ENCODE data around the gene NTRK3. TPM values are rescaled to one million over a fixed set of nuclear protein-coding genes. Genes with fewer than 3 reads are reported as not detected.
"Not testable (repeated sequence)": the region's sequence is repeated elsewhere in the genome, so short reads cannot be mapped to it uniquely, and the experiment has no call there.

NTRK3 gene
- polyA plus RNA-seq, 1 donor (not counting 4 experiments of a cell fraction or from before 2014, with no cell fraction given), result not detected

DNA sequence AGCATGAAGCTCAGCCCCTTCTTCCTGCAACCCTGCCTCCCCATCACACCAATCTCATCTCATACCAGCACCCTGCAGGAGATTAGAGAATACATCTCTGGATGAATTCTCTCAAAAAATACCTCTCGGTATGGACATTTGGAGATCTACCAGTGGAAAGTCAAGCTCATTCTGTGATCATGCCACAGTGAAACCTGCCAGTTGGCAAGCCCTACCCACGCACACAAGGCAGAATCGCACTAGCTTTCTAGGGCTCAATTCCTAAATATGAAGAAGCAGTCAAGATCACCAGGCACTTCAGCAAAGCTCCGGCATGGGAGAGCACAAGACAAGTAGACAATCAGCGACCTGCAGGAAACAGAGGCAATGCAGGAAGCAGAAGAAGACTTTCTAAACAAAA, 221.2 kb downstream of the NTRK3 start:
- Histone ChIP-seq H3K4me1 (ENCODE audit: control insufficient read depth, extremely low read depth, insufficient read depth, low read length) (no peaks in the 10 kb centered on the region), H4K20me1 (ENCODE audit: control insufficient read depth, extremely low read depth, insufficient read depth, low read length) (no peaks in the 10 kb centered on the region), H3K4me3 (ENCODE audit: control insufficient read depth in 2 of 3, extremely low read depth in 1 of 3, insufficient read depth in 2 of 3, low read depth in 1 of 3, low read length in 3 of 3) (no peak overlapping the region), H3K79me2 (ENCODE audit: control insufficient read depth, insufficient read depth, low read length) (no peaks in the 10 kb centered on the region), H3K9me1 (ENCODE audit: control insufficient read depth, extremely low read depth, insufficient read depth, low read length) (no peaks in the 10 kb centered on the region), H2AFZ (ENCODE audit: control insufficient read depth, low read length) (no peak overlapping the region), H3K27me3 (ENCODE audit: control insufficient read depth, extremely low read depth, insufficient read depth, low read length) (no peaks in the 10 kb centered on the region), H3K9me3 (ENCODE audit: control insufficient read depth, low read depth, low read length) (no peaks in the 10 kb centered on the region), H3K4me2 (ENCODE audit: control insufficient read depth, extremely low read depth, insufficient read depth, low read depth, low read length) (no peak overlapping the region), H3K36me3 (ENCODE audit: control insufficient read depth in 2 of 2, extremely low read depth in 1 of 2, insufficient read depth in 2 of 2, low read length in 2 of 2) (no peaks in the 10 kb centered on the region), H3K9ac (ENCODE audit: control insufficient read depth, extremely low read depth, insufficient read depth, low read length) (no peak overlapping the region), H3K27ac (ENCODE audit: control insufficient read depth, insufficient read depth, low read length) (no peak overlapping the region)
- no peak for TF ChIP-seq EZH2 (IDR thresholded peaks at IDR 0.05; ENCODE audit: low read length)
- TF ChIP-seq CTCF (optimal IDR thresholded peaks at IDR 0.05 in 1 of 3, IDR thresholded peaks at IDR 0.05 in 1 of 3, conservative IDR thresholded peaks at IDR 0.05 in 1 of 3; ENCODE audit: extremely low read depth in 1 of 3, insufficient read depth in 2 of 3, low read length in 3 of 3), result no peak
- dilution Hi-C loops (cut with MboI; ENCODE audit: extremely low pct_ligation_motif_present, low sequenced_read_pairs), result no loop called here
- DNase-seq (ENCODE audit: low read depth, low spot score), result no peak
- no peak for FAIRE-seq

- H2AFZ ChIP-seq (ENCODE audit: control insufficient read depth, low read length); H3K4me3 ChIP-seq (ENCODE audit: control insufficient read depth in 2 of 3, extremely low read depth in 1 of 3, insufficient read depth in 2 of 3, low read depth in 1 of 3, low read length in 3 of 3); H3K27me3 ChIP-seq (ENCODE audit: control insufficient read depth, extremely low read depth, insufficient read depth, low read length); H3K9me3 ChIP-seq (ENCODE audit: control insufficient read depth, low read depth, low read length); H3K79me2 ChIP-seq (ENCODE audit: control insufficient read depth, insufficient read depth, low read length); H3K4me2 ChIP-seq (ENCODE audit: control insufficient read depth, extremely low read depth, insufficient read depth, low read depth, low read length); H3K27ac ChIP-seq (ENCODE audit: control insufficient read depth, insufficient read depth, low read length); DNase-seq (ENCODE audit: low read depth, low spot score); H3K36me3 ChIP-seq (ENCODE audit: control insufficient read depth in 2 of 2, extremely low read depth in 1 of 2, insufficient read depth in 2 of 2, low read length in 2 of 2); FAIRE-seq; H3K4me1 ChIP-seq (ENCODE audit: control insufficient read depth, extremely low read depth, insufficient read depth, low read length); H3K9ac ChIP-seq (ENCODE audit: control insufficient read depth, extremely low read depth, insufficient read depth, low read length); dilution Hi-C loops (cut with MboI; ENCODE audit: extremely low pct_ligation_motif_present, low sequenced_read_pairs); H3K9me1 ChIP-seq (ENCODE audit: control insufficient read depth, extremely low read depth, insufficient read depth, low read length); H4K20me1 ChIP-seq (ENCODE audit: control insufficient read depth, extremely low read depth, insufficient read depth, low read length): not testable (repeated sequence)
These were observed 223.1 kb downstream of the NTRK3 start for GRCh38 chr15:88033421-88033820.

- Histone ChIP-seq H3K27me3 (ENCODE audit: control insufficient read depth, extremely low read depth, insufficient read depth, low read length) (no peaks in the 10 kb centered on the region), H3K4me1 (ENCODE audit: control insufficient read depth, extremely low read depth, insufficient read depth, low read length) (no peaks in the 10 kb centered on the region), H3K4me2 (ENCODE audit: control insufficient read depth, extremely low read depth, insufficient read depth, low read depth, low read length) (no peak overlapping the region), H3K9me1 (ENCODE audit: control insufficient read depth, extremely low read depth, insufficient read depth, low read length) (no peaks in the 10 kb centered on the region), H3K27ac (ENCODE audit: control insufficient read depth, insufficient read depth, low read length) (no peak overlapping the region), H3K9me3 (ENCODE audit: control insufficient read depth, low read depth, low read length) (no peaks in the 10 kb centered on the region), H4K20me1 (ENCODE audit: control insufficient read depth, extremely low read depth, insufficient read depth, low read length) (no peaks in the 10 kb centered on the region), H3K9ac (ENCODE audit: control insufficient read depth, extremely low read depth, insufficient read depth, low read length) (no peak overlapping the region), H3K36me3 (ENCODE audit: control insufficient read depth in 2 of 2, extremely low read depth in 1 of 2, insufficient read depth in 2 of 2, low read length in 2 of 2) (no peaks in the 10 kb centered on the region), H3K4me3 (ENCODE audit: control insufficient read depth in 2 of 3, extremely low read depth in 1 of 3, insufficient read depth in 2 of 3, low read depth in 1 of 3, low read length in 3 of 3) (no peak overlapping the region), H3K79me2 (ENCODE audit: control insufficient read depth, insufficient read depth, low read length) (no peaks in the 10 kb centered on the region), H2AFZ (ENCODE audit: control insufficient read depth, low read length) (no peak overlapping the region)
- FAIRE-seq, result no peak
- TF ChIP-seq EZH2 (IDR thresholded peaks at IDR 0.05; ENCODE audit: low read length), result no peak
- no peak for TF ChIP-seq CTCF (optimal IDR thresholded peaks at IDR 0.05 in 1 of 3, IDR thresholded peaks at IDR 0.05 in 1 of 3, conservative IDR thresholded peaks at IDR 0.05 in 1 of 3; ENCODE audit: extremely low read depth in 1 of 3, insufficient read depth in 2 of 3, low read length in 3 of 3)
- dilution Hi-C loops (cut with MboI; ENCODE audit: extremely low pct_ligation_motif_present, low sequenced_read_pairs), result no loop called here
- no peak for DNase-seq (ENCODE audit: low read depth, low spot score)
These were observed 223.8 kb downstream of the NTRK3 start for GRCh38 chr15:88032787-88033186.
